ENCODE results near the gene COL25A1. TPM values are rescaled to one million over a fixed set of nuclear protein-coding genes. Genes with fewer than 3 reads are reported as not detected.
"Not testable (repeated sequence)": the region's sequence is repeated elsewhere in the genome, so short reads cannot be mapped to it uniquely, and the experiment has no call there.

Gene COL25A1
- total RNA-seq, 1 experiment from 2014 or later, result not detected

GRCh38 chr4:108991551-108992328 lies 310.7 kb downstream of the COL25A1 start:
- Mint-ChIP-seq H3K27me3 (ENCODE audit: unreplicated experiment) (no peaks in the 10 kb centered on the region), H3K4me3 (ENCODE audit: low read depth, unreplicated experiment) (no peak overlapping the region), H3K36me3 (ENCODE audit: insufficient read depth, unreplicated experiment) (no peaks in the 10 kb centered on the region), H3K9me3 (ENCODE audit: low read depth, unreplicated experiment) (no peaks in the 10 kb centered on the region), H3K4me1 (ENCODE audit: low read depth, unreplicated experiment) (no peaks in the 10 kb centered on the region), H3K27ac (ENCODE audit: unreplicated experiment) (no peak overlapping the region)
- CTCF ChIA-PET, result no interaction called here
- DNase-seq, result no peak
- TF ChIP-seq CTCF (IDR thresholded peaks at IDR 0.05; ENCODE audit: unreplicated experiment), result no peak
- intact Hi-C loops (cut with micrococcal nuclease; ENCODE audit: unreplicated experiment), result no loop called here
- no TSS peak for BruUV-seq (replicated peaks)

GRCh38 chr4:108988464-108989195 lies 313.8 kb downstream of the COL25A1 start:
- H3K27ac Mint-ChIP-seq (ENCODE audit: unreplicated experiment), result no peak overlapping the region
- BruUV-seq (replicated peaks), result no TSS peak

GRCh38 chr4:108984495-108984894 lies 318.0 kb downstream of the COL25A1 start:
- DNase-seq; H3K36me3 Mint-ChIP-seq (ENCODE audit: insufficient read depth, unreplicated experiment); intact Hi-C loops (cut with micrococcal nuclease; ENCODE audit: unreplicated experiment); CTCF ChIA-PET; H3K4me1 Mint-ChIP-seq (ENCODE audit: low read depth, unreplicated experiment); H3K27ac Mint-ChIP-seq (ENCODE audit: unreplicated experiment); BruUV-seq (replicated peaks); H3K4me3 Mint-ChIP-seq (ENCODE audit: low read depth, unreplicated experiment); H3K9me3 Mint-ChIP-seq (ENCODE audit: low read depth, unreplicated experiment); H3K27me3 Mint-ChIP-seq (ENCODE audit: unreplicated experiment): not testable (repeated sequence)

More at GRCh38 chr4:108988464-108989195, 313.8 kb downstream of the COL25A1 start:
- H3K36me3 Mint-ChIP-seq (ENCODE audit: insufficient read depth, unreplicated experiment), result no peaks in the 10 kb centered on the region
- TF ChIP-seq CTCF (IDR thresholded peaks at IDR 0.05; ENCODE audit: unreplicated experiment), result no peak
- DNase-seq, result no peak
- H3K9me3 Mint-ChIP-seq (ENCODE audit: low read depth, unreplicated experiment), result no peaks in the 10 kb centered on the region
- no peaks in the 10 kb centered on the region for H3K27me3 Mint-ChIP-seq (ENCODE audit: unreplicated experiment)
- H3K4me3 Mint-ChIP-seq (ENCODE audit: low read depth, unreplicated experiment), result no peak overlapping the region
- no peaks in the 10 kb centered on the region for H3K4me1 Mint-ChIP-seq (ENCODE audit: low read depth, unreplicated experiment)
- CTCF ChIA-PET, result interaction anchor here (0.7 kb wide), 1 partner anchor 418 kb away, joined by 3 read pairs; no protein-coding TSS in a partner anchor
- intact Hi-C loops (cut with micrococcal nuclease; ENCODE audit: unreplicated experiment), result no loop called here

- no peak for DNase-seq
- CTCF ChIA-PET, result no interaction called here
- BruUV-seq (replicated peaks), result no TSS peak
- Mint-ChIP-seq H3K4me3 (ENCODE audit: low read depth, unreplicated experiment) (no peak overlapping the region), H3K27me3 (ENCODE audit: unreplicated experiment) (no peaks in the 10 kb centered on the region), H3K36me3 (ENCODE audit: insufficient read depth, unreplicated experiment) (no peaks in the 10 kb centered on the region), H3K27ac (ENCODE audit: unreplicated experiment) (no peak overlapping the region), H3K4me1 (ENCODE audit: low read depth, unreplicated experiment) (no peaks in the 10 kb centered on the region), H3K9me3 (ENCODE audit: low read depth, unreplicated experiment) (no peaks in the 10 kb centered on the region)
- intact Hi-C loops (cut with micrococcal nuclease; ENCODE audit: unreplicated experiment), result no loop called here
- no peak for TF ChIP-seq CTCF (IDR thresholded peaks at IDR 0.05; ENCODE audit: unreplicated experiment)
These were observed 319.9 kb downstream of the COL25A1 start for GRCh38 chr4:108982402-108983185.
